Measurements from ENCODE around the gene RFTN2. TPM values are rescaled to one million over a fixed set of nuclear protein-coding genes. Genes with fewer than 3 reads are reported as not detected.
"Not testable (repeated sequence)": the region's sequence is repeated elsewhere in the genome, so short reads cannot be mapped to it uniquely, and the experiment has no call there.

Gene RFTN2
- polyA plus RNA-seq, 1 donor (not counting 4 experiments of a cell fraction or from before 2014, with no cell fraction given), result 0.37 TPM

DNA sequence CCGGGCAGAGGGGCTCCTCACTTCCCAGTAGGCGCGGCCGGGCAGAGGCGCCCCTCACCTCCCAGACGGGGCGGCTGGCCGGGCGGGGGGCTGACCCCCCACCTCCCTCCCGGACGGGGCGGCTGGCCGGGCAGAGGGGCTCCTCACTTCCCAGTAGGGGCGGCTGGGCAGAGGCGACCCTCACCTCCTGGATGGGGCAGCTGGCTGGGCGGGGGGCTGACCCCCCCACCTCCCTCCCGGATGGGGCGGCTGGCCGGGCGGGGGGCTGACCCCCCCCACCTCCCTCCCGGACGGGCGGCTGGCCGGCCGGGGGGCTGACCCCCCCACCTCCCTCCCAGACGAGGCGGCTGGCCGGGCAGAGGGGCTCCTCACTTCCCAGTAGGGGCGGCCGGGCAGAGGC, 20.6 kb upstream of the RFTN2 start:
- FAIRE-seq; H3K4me2 ChIP-seq (ENCODE audit: control insufficient read depth, extremely low read depth, insufficient read depth, low read depth, low read length); H3K27ac ChIP-seq (ENCODE audit: control insufficient read depth, insufficient read depth, low read length); H3K4me3 ChIP-seq (ENCODE audit: control insufficient read depth in 2 of 3, extremely low read depth in 1 of 3, insufficient read depth in 2 of 3, low read depth in 1 of 3, low read length in 3 of 3); H3K9ac ChIP-seq (ENCODE audit: control insufficient read depth, extremely low read depth, insufficient read depth, low read length); H3K4me1 ChIP-seq (ENCODE audit: control insufficient read depth, extremely low read depth, insufficient read depth, low read length); H3K36me3 ChIP-seq (ENCODE audit: control insufficient read depth in 2 of 2, extremely low read depth in 1 of 2, insufficient read depth in 2 of 2, low read length in 2 of 2); H3K27me3 ChIP-seq (ENCODE audit: control insufficient read depth, extremely low read depth, insufficient read depth, low read length); dilution Hi-C loops (cut with MboI; ENCODE audit: extremely low pct_ligation_motif_present, low sequenced_read_pairs); H4K20me1 ChIP-seq (ENCODE audit: control insufficient read depth, extremely low read depth, insufficient read depth, low read length); H3K9me1 ChIP-seq (ENCODE audit: control insufficient read depth, extremely low read depth, insufficient read depth, low read length); H3K79me2 ChIP-seq (ENCODE audit: control insufficient read depth, insufficient read depth, low read length); DNase-seq (ENCODE audit: low read depth, low spot score); H2AFZ ChIP-seq (ENCODE audit: control insufficient read depth, low read length); H3K9me3 ChIP-seq (ENCODE audit: control insufficient read depth, low read depth, low read length): not testable (repeated sequence)

DNA sequence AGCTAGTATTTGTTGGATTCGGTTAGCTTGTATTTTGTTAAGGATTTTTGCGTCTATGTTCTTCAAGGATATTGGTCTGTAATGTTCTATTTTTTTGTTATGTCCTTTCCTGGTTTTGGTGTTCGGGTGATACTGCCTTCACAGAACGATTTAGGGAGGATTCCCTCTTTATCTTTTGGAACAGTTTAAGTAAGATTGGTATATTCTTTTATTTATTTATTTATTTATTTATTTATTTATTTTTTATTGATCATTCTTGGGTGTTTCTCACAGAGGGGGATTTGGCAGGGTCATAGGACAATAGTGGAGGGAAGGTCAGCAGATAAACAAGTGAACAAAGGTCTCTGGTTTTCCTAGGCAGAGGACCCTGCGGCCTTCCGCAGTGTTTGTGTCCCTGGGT, 19.8 kb upstream of the RFTN2 start:
- H3K27me3 ChIP-seq (ENCODE audit: control insufficient read depth, extremely low read depth, insufficient read depth, low read length); DNase-seq (ENCODE audit: low read depth, low spot score); H4K20me1 ChIP-seq (ENCODE audit: control insufficient read depth, extremely low read depth, insufficient read depth, low read length); H3K36me3 ChIP-seq (ENCODE audit: control insufficient read depth in 2 of 2, extremely low read depth in 1 of 2, insufficient read depth in 2 of 2, low read length in 2 of 2); H3K9me1 ChIP-seq (ENCODE audit: control insufficient read depth, extremely low read depth, insufficient read depth, low read length); H3K4me1 ChIP-seq (ENCODE audit: control insufficient read depth, extremely low read depth, insufficient read depth, low read length); dilution Hi-C loops (cut with MboI; ENCODE audit: extremely low pct_ligation_motif_present, low sequenced_read_pairs); H3K4me2 ChIP-seq (ENCODE audit: control insufficient read depth, extremely low read depth, insufficient read depth, low read depth, low read length); H3K27ac ChIP-seq (ENCODE audit: control insufficient read depth, insufficient read depth, low read length); FAIRE-seq; H2AFZ ChIP-seq (ENCODE audit: control insufficient read depth, low read length); H3K4me3 ChIP-seq (ENCODE audit: control insufficient read depth in 2 of 3, extremely low read depth in 1 of 3, insufficient read depth in 2 of 3, low read depth in 1 of 3, low read length in 3 of 3); H3K79me2 ChIP-seq (ENCODE audit: control insufficient read depth, insufficient read depth, low read length); H3K9me3 ChIP-seq (ENCODE audit: control insufficient read depth, low read depth, low read length); H3K9ac ChIP-seq (ENCODE audit: control insufficient read depth, extremely low read depth, insufficient read depth, low read length): not testable (repeated sequence)

- TF ChIP-seq EZH2 (IDR thresholded peaks at IDR 0.05; ENCODE audit: low read length) (no peak), CTCF (optimal IDR thresholded peaks at IDR 0.05 in 1 of 3, IDR thresholded peaks at IDR 0.05 in 1 of 3, conservative IDR thresholded peaks at IDR 0.05 in 1 of 3; ENCODE audit: extremely low read depth in 1 of 3, insufficient read depth in 2 of 3, low read length in 3 of 3) (no peak)
- Histone ChIP-seq H3K9ac (ENCODE audit: control insufficient read depth, extremely low read depth, insufficient read depth, low read length) (no peak overlapping the region), H3K4me1 (ENCODE audit: control insufficient read depth, extremely low read depth, insufficient read depth, low read length) (no peaks in the 10 kb centered on the region), H3K36me3 (ENCODE audit: control insufficient read depth in 2 of 2, extremely low read depth in 1 of 2, insufficient read depth in 2 of 2, low read length in 2 of 2) (no peaks in the 10 kb centered on the region), H2AFZ (ENCODE audit: control insufficient read depth, low read length) (no peak overlapping the region), H3K9me1 (ENCODE audit: control insufficient read depth, extremely low read depth, insufficient read depth, low read length) (no peaks in the 10 kb centered on the region), H3K4me2 (ENCODE audit: control insufficient read depth, extremely low read depth, insufficient read depth, low read depth, low read length) (no peak overlapping the region), H3K27me3 (ENCODE audit: control insufficient read depth, extremely low read depth, insufficient read depth, low read length) (peaks cover 5% of the 10 kb centered on the region), H3K4me3 (ENCODE audit: control insufficient read depth in 2 of 3, extremely low read depth in 1 of 3, insufficient read depth in 2 of 3, low read depth in 1 of 3, low read length in 3 of 3) (no peak overlapping the region), H3K27ac (ENCODE audit: control insufficient read depth, insufficient read depth, low read length) (no peak overlapping the region), H4K20me1 (ENCODE audit: control insufficient read depth, extremely low read depth, insufficient read depth, low read length) (no peaks in the 10 kb centered on the region), H3K79me2 (ENCODE audit: control insufficient read depth, insufficient read depth, low read length) (no peaks in the 10 kb centered on the region), H3K9me3 (ENCODE audit: control insufficient read depth, low read depth, low read length) (no peaks in the 10 kb centered on the region)
- DNase-seq (ENCODE audit: low read depth, low spot score) (no peak), FAIRE-seq (no peak)
- dilution Hi-C loops (cut with MboI; ENCODE audit: extremely low pct_ligation_motif_present, low sequenced_read_pairs), result no loop called here
These were observed 2.1 kb upstream of the RFTN2 start for GRCh38 chr2:197677483-197677882.

Measured in keratinocyte (primary cell).